CD4-positive, alpha-beta memory T cell (primary cell): ENCODE results near the gene STAB1. TPM values are rescaled to one million over a fixed set of nuclear protein-coding genes. Genes with fewer than 3 reads are reported as not detected.

Experiments
- CTCF ChIA-PET: fragments of 350-600 bp; sonication (Branson Sonifier 250); formaldehyde crosslinking; loops from one replicate; lab custom pipeline; 2021; ENCODE audit warnings: inconsistent platforms; ENCODE audit not compliant: partially characterized antibody; lab: Charles Lee
- POLR2A ChIA-PET: fragments of 350-600 bp; sonication (Branson Sonifier 250); formaldehyde crosslinking; loops from one replicate; lab custom pipeline; 2021; ENCODE audit not compliant: partially characterized antibody; lab: Charles Lee
- DNase-seq, 5 donors: peaks; one replicate each; pipeline versions ENCODE4 v3.0.0 to v3.0.0-alpha.2; 2020 to 2022; ENCODE audit warnings: mixed read lengths in 1 of 5
- H3K27ac ChIP-seq: one replicate; pipeline ENCODE4 v1.7.0; 2013; ENCODE audit warnings: low read depth, low read length
- H3K27me3 ChIP-seq: 2 replicates; pipeline ENCODE4 v1.7.0; 2013; ENCODE audit warnings: mild to moderate bottlenecking, low read length, moderate library complexity; ENCODE audit not compliant: insufficient read depth
- H3K36me3 ChIP-seq: 2 replicates; pipeline ENCODE4 v1.7.0; 2013; ENCODE audit warnings: mild to moderate bottlenecking, low read length, moderate library complexity; ENCODE audit not compliant: insufficient read depth
- H3K4me1 ChIP-seq: 2 replicates; pipeline ENCODE4 v1.7.0; 2013; ENCODE audit warnings: mild to moderate bottlenecking, low read length, moderate library complexity; ENCODE audit not compliant: insufficient read depth
- H3K4me3 ChIP-seq, 2 donors: one replicate each; pipeline ENCODE4 v1.7.0; 2013; ENCODE audit warnings: low read length in 2 of 2, mild to moderate bottlenecking in 1 of 2
- H3K9me3 ChIP-seq, 2 donors: one replicate each; pipeline ENCODE4 v1.7.0; 2013; ENCODE audit warnings: low read length in 2 of 2, control low read depth in 1 of 2; ENCODE audit not compliant: control insufficient read depth in 1 of 2
- H3K27ac Mint-ChIP-seq, 7 donors: one replicate each; pipeline ENCODE4 v1.8.0; 2020 to 2021; ENCODE audit warnings: mixed read lengths in 7 of 7, mild to moderate bottlenecking in 6 of 7, inconsistent platforms in 3 of 7, moderate library complexity in 3 of 7
- H3K27me3 Mint-ChIP-seq, 2 donors: one replicate each; pipeline ENCODE4 v1.8.0; 2020 to 2021; ENCODE audit warnings: mixed read lengths in 2 of 2
- H3K36me3 Mint-ChIP-seq, 2 donors: one replicate each; pipeline ENCODE4 v1.8.0; 2020 to 2021; ENCODE audit warnings: mixed read lengths in 2 of 2, inconsistent platforms in 1 of 2, mild to moderate bottlenecking in 1 of 2
- H3K4me1 Mint-ChIP-seq, 4 donors: one replicate each; pipeline ENCODE4 v1.8.0; 2020 to 2021; ENCODE audit warnings: mixed read lengths in 4 of 4, mild to moderate bottlenecking in 1 of 4
- H3K4me3 Mint-ChIP-seq, 8 donors: one replicate each; pipeline ENCODE4 v1.8.0; 2020 to 2021; ENCODE audit warnings: mixed read lengths in 8 of 8, mild to moderate bottlenecking in 7 of 8, moderate library complexity in 6 of 8, inconsistent platforms in 3 of 8
- H3K9me3 Mint-ChIP-seq, 8 donors: one replicate each; pipeline ENCODE4 v1.8.0; 2020 to 2021; ENCODE audit warnings: mixed read lengths in 8 of 8, mild to moderate bottlenecking in 5 of 8, inconsistent platforms in 3 of 8, moderate library complexity in 1 of 8
- intact Hi-C: fragments of 100-400 bp; cut with micrococcal nuclease; formaldehyde crosslinking; loops from one replicate; pipeline ENCODE4 v1.15.1; 2023
- polyA plus RNA-seq, 2 donors: library from polyadenylated mRNA; unstranded; fragments of 300-500 nt; fragmentation: Illumina TruSeq; gene quantifications; one replicate each; pipeline ENCODE4 v1.2.3, GENCODE V29; 2021
- total RNA-seq, 2 experiments: library from RNA; stranded (reverse); gene quantifications; one replicate each; pipeline ENCODE4 v1.2.3, GENCODE V29; 2021

STAB1 gene
- total and polyA plus RNA-seq, 4 experiments from 2014 or later: 11.3 to 13.9 TPM; not detected in 2

GRCh38 chr3:52561028-52561747, 66.0 kb downstream of the STAB1 start:
- Histone ChIP-seq H3K4me3 (no peak overlapping the region), H3K4me1 (no peaks in the 10 kb centered on the region), H3K9me3 (no peaks in the 10 kb centered on the region), H3K27me3 (no peaks in the 10 kb centered on the region), H3K36me3 (peaks cover 44% of the 10 kb centered on the region), H3K27ac (no peak overlapping the region)
- intact Hi-C loops: no loop called here
- POLR2A ChIA-PET: interaction anchor here (1.0 to 1.4 kb wide), 2 partner anchors 10 to 25 kb away, joined by 3 to 4 read pairs; partner anchors contain the start of gene UQCC5
- no peaks in the 10 kb centered on the region for H3K9me3 Mint-ChIP-seq
- no peaks in the 10 kb centered on the region for H3K27me3 Mint-ChIP-seq
- no peak for DNase-seq
- peaks cover 0 to 3% (median 1%) of the 10 kb centered on the region in 4 donors for H3K4me1 Mint-ChIP-seq
- H3K36me3 Mint-ChIP-seq: peaks cover 48 to 68% of the 10 kb centered on the region in 2 donors
- H3K27ac Mint-ChIP-seq: peak overlapping the region in 1 of 7 donors; percentile 3
- CTCF ChIA-PET: no interaction called here
- H3K4me3 Mint-ChIP-seq: no peak overlapping the region

GRCh38 chr3:52563984-52564383, 68.8 kb downstream of the STAB1 start:
- no peaks in the 10 kb centered on the region for H3K9me3 Mint-ChIP-seq
- H3K36me3 Mint-ChIP-seq: peaks cover 43 to 53% of the 10 kb centered on the region in 2 donors
- DNase-seq: no peak

GRCh38 chr3:52568069-52568468, 72.9 kb downstream of the STAB1 start:
- H3K27me3 ChIP-seq: no peaks in the 10 kb centered on the region
- no peak overlapping the region for H3K4me3 ChIP-seq
- CTCF ChIA-PET: no interaction called here
- H3K36me3 ChIP-seq: peaks cover 10% of the 10 kb centered on the region
- peaks cover 24 to 33% of the 10 kb centered on the region in 2 donors for H3K36me3 Mint-ChIP-seq
- no peak for DNase-seq
- intact Hi-C loops: no loop called here
- H3K9me3 ChIP-seq: no peaks in the 10 kb centered on the region
- peaks cover 0 to 2% (median 0%) of the 10 kb centered on the region in 4 donors for H3K4me1 Mint-ChIP-seq
- no peaks in the 10 kb centered on the region for H3K9me3 Mint-ChIP-seq
- H3K27me3 Mint-ChIP-seq: no peaks in the 10 kb centered on the region
- H3K4me1 ChIP-seq: no peaks in the 10 kb centered on the region
- H3K4me3 Mint-ChIP-seq: no peak overlapping the region
- POLR2A ChIA-PET: no interaction called here
- H3K27ac Mint-ChIP-seq: peak overlapping the region in 2 of 7 donors; percentile 42 to 75
- no peak overlapping the region for H3K27ac ChIP-seq

More at GRCh38 chr3:52563984-52564383, 68.8 kb downstream of the STAB1 start:
- CTCF ChIA-PET: no interaction called here
- peaks cover 34% of the 10 kb centered on the region for H3K36me3 ChIP-seq
- H3K27ac ChIP-seq: no peak overlapping the region
- Mint-ChIP-seq H3K27me3 (no peaks in the 10 kb centered on the region), H3K4me3 (no peak overlapping the region), H3K4me1 (peaks cover 0 to 2% (median 0%) of the 10 kb centered on the region in 4 donors), H3K27ac (no peak overlapping the region)
- no peaks in the 10 kb centered on the region for H3K9me3 ChIP-seq
- H3K27me3 ChIP-seq: no peaks in the 10 kb centered on the region
- intact Hi-C loops: no loop called here
- no peak overlapping the region for H3K4me3 ChIP-seq
- POLR2A ChIA-PET: no interaction called here
- H3K4me1 ChIP-seq: no peaks in the 10 kb centered on the region

GRCh38 chr3:52570076-52570475, 74.9 kb downstream of the STAB1 start:
- H3K9me3 ChIP-seq: no peaks in the 10 kb centered on the region
- H3K4me1 Mint-ChIP-seq: peaks cover 0 to 2% (median 0%) of the 10 kb centered on the region in 4 donors
- H3K27me3 Mint-ChIP-seq: no peaks in the 10 kb centered on the region
- intact Hi-C loops: no loop called here
- peaks cover 22 to 43% of the 10 kb centered on the region in 2 donors for H3K36me3 Mint-ChIP-seq
- CTCF ChIA-PET: interaction anchor here (1.5 kb wide), 1 partner anchor 10 kb away, joined by 3 read pairs; no protein-coding TSS in a partner anchor
- POLR2A ChIA-PET: no interaction called here
- no peak overlapping the region for H3K4me3 ChIP-seq
- H3K27me3 ChIP-seq: no peaks in the 10 kb centered on the region
- H3K36me3 ChIP-seq: peaks cover 13% of the 10 kb centered on the region
- H3K27ac Mint-ChIP-seq: peak overlapping the region in 3 of 7 donors; percentile 13 to 47 (median 36)
- no peaks in the 10 kb centered on the region for H3K9me3 Mint-ChIP-seq
- H3K27ac ChIP-seq: no peak overlapping the region
- H3K4me3 Mint-ChIP-seq: no peak overlapping the region
- no peaks in the 10 kb centered on the region for H3K4me1 ChIP-seq
- DNase-seq: no peak

- Histone ChIP-seq H3K4me3 (no peak overlapping the region), H3K4me1 (no peaks in the 10 kb centered on the region), H3K27ac (no peak overlapping the region), H3K36me3 (peaks cover 9% of the 10 kb centered on the region), H3K9me3 (no peaks in the 10 kb centered on the region), H3K27me3 (no peaks in the 10 kb centered on the region)
- H3K9me3 Mint-ChIP-seq: no peaks in the 10 kb centered on the region
- peaks cover 31 to 48% of the 10 kb centered on the region in 2 donors for H3K36me3 Mint-ChIP-seq
- H3K27ac Mint-ChIP-seq: peak overlapping the region in 2 of 7 donors; percentile 24 to 75
- intact Hi-C loops: no loop called here
- H3K27me3 Mint-ChIP-seq: no peaks in the 10 kb centered on the region
- DNase-seq: no peak
- ChIA-PET POLR2A (no interaction called here), CTCF (interaction anchor here (0.6 to 1.1 kb wide), 3 partner anchors 41 to 589 kb away, joined by 3 read pairs; partner anchors contain the start of gene ACY1)
- H3K4me3 Mint-ChIP-seq: no peak overlapping the region
- H3K4me1 Mint-ChIP-seq: no peaks in the 10 kb centered on the region
Measured at GRCh38 chr3:52572221-52572620, 77.1 kb downstream of the STAB1 start.

Other genes with a start within 250 kb of the STAB1 start
- gene PPM1M, start 249.6 kb upstream of the STAB1 start, total RNA-seq: 10 to 100 TPM; 70.2 to 81.1 TPM
- gene PPM1M, start 249.6 kb upstream of the STAB1 start, polyA plus RNA-seq: 10 to 100 TPM; 52.0 to 85.3 TPM
- gene WDR82, start 216.7 kb upstream of the STAB1 start, total RNA-seq: 100 to 1,000 TPM; 149 to 150 TPM
- gene WDR82, start 216.7 kb upstream of the STAB1 start, polyA plus RNA-seq: 100 to 1,000 TPM in 1 of 2 donors, 10 to 100 TPM in 1; 62.3 to 143 TPM
- 10 to 100 TPM; 29.4 to 35.1 TPM for gene GLYCTK, start 207.5 kb upstream of the STAB1 start, total RNA-seq
- 1 to 10 TPM; 4.9 to 9.7 TPM for gene GLYCTK, start 207.5 kb upstream of the STAB1 start, polyA plus RNA-seq
- gene DNAH1, start 179.0 kb upstream of the STAB1 start, total RNA-seq: 10 to 100 TPM; 45.1 to 49.8 TPM
- 1 to 10 TPM in 1 of 2 donors, under 1 TPM in 1; 0.02 to 1.2 TPM for gene DNAH1, start 179.0 kb upstream of the STAB1 start, polyA plus RNA-seq
- gene BAP1, start 85.3 kb upstream of the STAB1 start, total RNA-seq: 10 to 100 TPM; 77.2 to 88.8 TPM
- gene BAP1, start 85.3 kb upstream of the STAB1 start, polyA plus RNA-seq: 10 to 100 TPM; 10.0 to 26.9 TPM
- gene PHF7, start 84.7 kb upstream of the STAB1 start, total RNA-seq: 10 to 100 TPM; 13.3 to 15.1 TPM
- gene PHF7, start 84.7 kb upstream of the STAB1 start, polyA plus RNA-seq: 10 to 100 TPM in 1 of 2 donors, 1 to 10 TPM in 1; 4.6 to 10.2 TPM
- under 1 TPM; 0.17 to 0.22 TPM for gene SEMA3G, start 50.2 kb upstream of the STAB1 start, total RNA-seq
- gene SEMA3G, start 50.2 kb upstream of the STAB1 start, polyA plus RNA-seq: under 1 TPM in 1 of 2 donors, not detected in 1; 0.29 TPM
- gene TNNC1, start 41.3 kb upstream of the STAB1 start, total RNA-seq: 1 to 10 TPM; 5.3 to 7.1 TPM
- gene TNNC1, start 41.3 kb upstream of the STAB1 start, polyA plus RNA-seq: under 1 TPM in 1 of 2 donors, not detected in 1; 0.92 TPM
- gene NISCH, start 39.7 kb upstream of the STAB1 start, total RNA-seq: 100 to 1,000 TPM; 189 to 205 TPM
- gene NISCH, start 39.7 kb upstream of the STAB1 start, polyA plus RNA-seq: 10 to 100 TPM; 10.2 to 25.8 TPM
- 1 to 10 TPM; 5.5 to 5.8 TPM for gene NT5DC2, start 38.5 kb downstream of the STAB1 start, total RNA-seq
- 1 to 10 TPM in 1 of 2 donors, not detected in 1; 1.3 TPM for gene NT5DC2, start 38.5 kb downstream of the STAB1 start, polyA plus RNA-seq
- 10 to 100 TPM; 12.1 to 13.2 TPM for gene UQCC5, start 41.3 kb downstream of the STAB1 start, total RNA-seq
- 10 to 100 TPM; 26.5 to 27.1 TPM for gene UQCC5, start 41.3 kb downstream of the STAB1 start, polyA plus RNA-seq
- 10 to 100 TPM; 74.2 to 78.5 TPM for gene PBRM1, start 190.6 kb downstream of the STAB1 start, total RNA-seq
- 10 to 100 TPM; 67.9 to 91.6 TPM for gene PBRM1, start 190.6 kb downstream of the STAB1 start, polyA plus RNA-seq
- gene GNL3, start 190.7 kb downstream of the STAB1 start, total RNA-seq: 10 to 100 TPM; 80.3 to 88.4 TPM
- gene GNL3, start 190.7 kb downstream of the STAB1 start, polyA plus RNA-seq: 10 to 100 TPM; 47.9 to 70.1 TPM
- 10 to 100 TPM; 49.7 to 49.9 TPM for gene GLT8D1, start 210.5 kb downstream of the STAB1 start, total RNA-seq
- gene GLT8D1, start 210.5 kb downstream of the STAB1 start, polyA plus RNA-seq: 10 to 100 TPM; 61.1 to 68.8 TPM
- gene SPCS1, start 210.8 kb downstream of the STAB1 start, total RNA-seq: 10 to 100 TPM; 90.5 to 94.7 TPM
- gene SPCS1, start 210.8 kb downstream of the STAB1 start, polyA plus RNA-seq: 100 to 1,000 TPM; 315 to 331 TPM